Upper lobe of left lung (tissue), 6 donors: ENCODE data around the gene CDCA4. TPM values are rescaled to one million over a fixed set of nuclear protein-coding genes. Genes with fewer than 3 reads are reported as not detected.
"Not testable (repeated sequence)": the region's sequence is repeated elsewhere in the genome, so short reads cannot be mapped to it uniquely, and the experiment has no call there.

Experiments
- ATAC-seq, 2 donors: fragments of 200-7000 bp; cut with Tn5 transposase; one replicate each; pipeline ENCODE4 v1.9.1; 2022; ENCODE audit warnings: mild to moderate bottlenecking in 2 of 2, moderate library complexity in 2 of 2; ENCODE audit not compliant: low FRiP score in 2 of 2
- DNase-seq, 2 donors: peaks; one replicate each; pipeline ENCODE4 v3.0.0-alpha.2; 2019 to 2020
- H3K27ac ChIP-seq, 4 donors: fragments of 200-600 bp; sonication (generic); one replicate each; pipeline ENCODE4 v1.5.1; 2016 to 2019
- H3K27me3 ChIP-seq, 4 donors: fragments of 200-600 bp; sonication (generic); one replicate each; pipeline ENCODE4 v1.5.1; 2017 to 2019
- H3K36me3 ChIP-seq, 4 donors: fragments of 200-600 bp; sonication (generic); one replicate each; pipeline ENCODE4 v1.5.1; 2016 to 2019
- H3K4me1 ChIP-seq, 4 donors: fragments of 200-600 bp; sonication (generic); one replicate each; pipeline ENCODE4 v1.5.1; 2018 to 2019
- H3K4me3 ChIP-seq, 4 donors: fragments of 200-600 bp; sonication (generic); one replicate each; pipeline ENCODE4 v1.5.1; 2017 to 2019; ENCODE audit warnings: mild to moderate bottlenecking in 2 of 4, moderate library complexity in 1 of 4
- H3K9me3 ChIP-seq, 4 donors: fragments of 200-600 bp; sonication (generic); one replicate each; pipeline ENCODE4 v1.5.1; 2018 to 2019
- CTCF ChIP-seq, 6 experiments: fragments of 450-650 bp in 4 of 6; fragments of 200-600 bp in 2 of 6; sonication (generic) in 2 of 6; IDR thresholded peaks; one replicate each; pipeline ENCODE4 v1.5.1; 2016 to 2019; ENCODE audit warnings: antibody characterized with exemption in 6 of 6
- EP300 ChIP-seq, 4 donors: sonication (generic); formaldehyde crosslinking; IDR thresholded peaks; one replicate each; pipeline ENCODE4 v1.5.1; 2017; ENCODE audit warnings: antibody characterized with exemption in 4 of 4, control low read depth in 2 of 4
- POLR2A ChIP-seq, 4 donors: fragments of 450-650 bp; IDR thresholded peaks; one replicate each; pipeline ENCODE4 v1.5.1; 2016 to 2017; ENCODE audit warnings: antibody characterized with exemption in 4 of 4, mild to moderate bottlenecking in 2 of 4
- POLR2AphosphoS5 ChIP-seq, 2 donors: sonication (generic); formaldehyde crosslinking; IDR thresholded peaks; one replicate each; pipeline ENCODE4 v1.5.1; 2017; ENCODE audit warnings: antibody characterized with exemption in 2 of 2
- WGBS, 2 donors: methylation state at CpG; one replicate each; pipeline ENCODE4 v1.1.5; 2017 to 2018; 5-methylcytosine and 5-hydroxymethylcytosine counted together
- total RNA-seq, 6 donors: library from RNA; depleted of rRNA in 4 of 6; stranded (reverse); fragments of >200 nt in 4 of 6; gene quantifications; one replicate each; pipeline versions ENCODE4 v1.1.0 to v1.2.1, GENCODE V29; 2016 to 2021
- donor health status: DM: no; HTN: no; CAD: no; lungs with moderate emphysema.
- donor health status: DM: no; HTN: yes; CAD: no; lungs with severe emphysema.

Gene CDCA4
- total RNA-seq, 6 donors from 2014 or later: 0.89 to 10.3 (median 6.6) TPM

DNA sequence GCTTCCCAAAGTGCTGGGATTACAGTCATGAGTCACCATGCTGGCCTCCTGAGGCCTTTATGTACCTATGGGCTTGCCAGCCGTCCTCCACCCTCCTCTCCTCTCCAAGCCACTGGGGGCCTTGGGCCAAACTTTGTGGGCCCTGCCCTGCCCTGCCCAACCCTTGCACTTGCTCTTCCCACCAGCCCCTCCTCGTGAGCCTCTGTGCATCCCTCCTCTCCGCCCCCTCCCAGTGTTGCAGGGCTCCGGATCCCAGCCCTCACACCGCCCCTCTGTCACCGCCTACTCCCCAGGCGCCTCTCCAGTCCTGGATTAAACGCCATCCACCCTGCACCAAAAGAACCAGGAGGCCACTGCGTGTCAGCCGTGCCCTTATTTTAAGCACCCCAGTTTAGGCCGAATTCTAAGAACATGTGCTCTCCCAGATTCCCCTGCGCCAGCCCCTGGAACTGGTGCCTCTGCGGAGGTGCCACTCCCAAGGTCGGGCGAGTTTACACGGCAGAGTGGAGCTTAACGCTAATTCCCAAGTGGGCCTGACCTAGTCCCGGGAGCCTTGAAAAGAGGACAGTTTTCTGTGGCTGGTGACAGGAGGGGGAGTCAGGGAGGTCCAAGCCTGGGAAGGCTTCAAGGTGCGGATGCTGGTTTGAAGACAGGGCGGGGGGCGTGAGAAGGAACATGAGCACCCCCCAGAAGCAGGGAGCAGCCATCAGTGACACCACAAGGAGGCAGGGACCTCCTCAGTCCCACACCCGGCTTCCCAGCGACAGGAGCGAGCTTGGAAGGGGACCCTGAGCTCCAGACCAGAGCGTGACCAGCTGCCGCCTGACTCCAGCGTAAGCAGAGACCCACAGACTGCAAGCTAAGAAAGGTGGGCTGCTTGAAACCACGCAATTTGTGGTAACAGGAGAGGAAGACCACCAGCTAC is 21.2 kb upstream of the CDCA4 start:
- Histone ChIP-seq H3K36me3 (no peaks in the 10 kb centered on the region), H3K27me3 (no peaks in the 10 kb centered on the region), H3K9me3 (no peaks in the 10 kb centered on the region), H3K4me3 (no peak overlapping the region), H3K4me1 (peaks cover 0 to 9% (median 2%) of the 10 kb centered on the region in 4 donors), H3K27ac (no peak overlapping the region)
- 89 to 90% methylated on average over 26 to 28 of the region's 28 CpGs for WGBS, 2 donors
- TF ChIP-seq EP300 (IDR thresholded peaks at IDR 0.05): no peak
- TF ChIP-seq POLR2A (IDR thresholded peaks at IDR 0.05): no peak
- TF ChIP-seq CTCF (IDR thresholded peaks at IDR 0.05): no peak
- no peak for TF ChIP-seq POLR2AphosphoS5 (IDR thresholded peaks at IDR 0.05)
- no peak for DNase-seq
- ATAC-seq: no peak

- ATAC-seq: no peak
- no peak for DNase-seq
- Histone ChIP-seq H3K9me3 (no peaks in the 10 kb centered on the region), H3K36me3 (no peaks in the 10 kb centered on the region), H3K27me3 (no peaks in the 10 kb centered on the region), H3K27ac (no peak overlapping the region), H3K4me3 (no peak overlapping the region), H3K4me1 (no peaks in the 10 kb centered on the region)
- 82 to 83% methylated on average over 14 of the region's 14 CpGs for WGBS, 2 donors
- no peak for TF ChIP-seq EP300 (IDR thresholded peaks at IDR 0.05)
- no peak for TF ChIP-seq CTCF (IDR thresholded peaks at IDR 0.05)
- no peak for TF ChIP-seq POLR2AphosphoS5 (IDR thresholded peaks at IDR 0.05)
- no peak for TF ChIP-seq POLR2A (IDR thresholded peaks at IDR 0.05)
Observed at GRCh38 chr14:105039458-105040205, 18.7 kb upstream of the CDCA4 start.

DNA sequence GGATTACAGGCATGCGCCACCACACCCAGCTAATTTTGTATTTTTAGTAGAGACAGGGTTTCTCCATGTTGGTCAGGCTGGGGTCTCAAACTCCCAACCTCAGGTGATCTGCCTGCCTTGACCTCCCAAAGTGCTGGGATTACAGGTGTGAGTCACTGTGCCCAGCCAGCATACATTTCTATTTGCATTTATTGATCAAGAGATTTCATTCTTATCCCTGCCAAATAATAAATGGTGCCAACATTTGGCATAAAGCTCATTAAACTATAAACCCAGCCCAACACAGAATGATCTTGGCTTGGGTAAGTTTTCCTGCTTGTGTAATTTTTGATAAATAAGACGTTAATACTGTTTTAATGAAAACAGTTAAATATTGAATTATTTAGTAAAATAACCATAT is 14.7 kb upstream of the CDCA4 start:
- not testable (repeated sequence) for ATAC-seq, H3K36me3 ChIP-seq, H3K4me3 ChIP-seq, DNase-seq, H3K27me3 ChIP-seq, H3K9me3 ChIP-seq, H3K4me1 ChIP-seq, H3K27ac ChIP-seq
- WGBS, 2 donors: 84 to 90% methylated on average over 2 of the region's 2 CpGs

GRCh38 chr14:105034315-105035039 is 13.6 kb upstream of the CDCA4 start:
- 79 to 82% methylated on average over 17 of the region's 17 CpGs for whole genome bisulfite sequencing, 2 donors
- peak in 1 of 2 donors; percentile 50 for DNase-seq
- Histone ChIP-seq H3K27ac (peak overlapping the region in 2 of 4 donors; percentile 56 to 79), H3K27me3 (no peaks in the 10 kb centered on the region), H3K4me3 (no peak overlapping the region), H3K36me3 (no peaks in the 10 kb centered on the region), H3K4me1 (peaks cover 0 to 3% (median 0%) of the 10 kb centered on the region in 4 donors), H3K9me3 (no peaks in the 10 kb centered on the region)
- ATAC-seq: peak in 1 of 2 donors; percentile 72
- TF ChIP-seq CTCF (IDR thresholded peaks at IDR 0.05) (no peak), POLR2A (IDR thresholded peaks at IDR 0.05) (peak in 1 of 4 donors; percentile 29), POLR2AphosphoS5 (IDR thresholded peaks at IDR 0.05) (no peak)

GRCh38 chr14:105033412-105033900 is 12.6 kb upstream of the CDCA4 start:
- ATAC-seq, H3K27me3 ChIP-seq, H3K4me1 ChIP-seq, H3K36me3 ChIP-seq, H3K9me3 ChIP-seq: not testable (repeated sequence)
- H3K4me3 ChIP-seq: peak overlapping the region in 3 of 4 donors; percentile 44 to 49 (median 45)
- H3K27ac ChIP-seq: peak overlapping the region in 3 of 4 donors; percentile 50 to 79 (median 56)
- WGBS, 2 donors: 5 to 24% methylated on average over 45 of the region's 45 CpGs
- peak in 1 of 2 donors; percentile 64 for DNase-seq

DNA sequence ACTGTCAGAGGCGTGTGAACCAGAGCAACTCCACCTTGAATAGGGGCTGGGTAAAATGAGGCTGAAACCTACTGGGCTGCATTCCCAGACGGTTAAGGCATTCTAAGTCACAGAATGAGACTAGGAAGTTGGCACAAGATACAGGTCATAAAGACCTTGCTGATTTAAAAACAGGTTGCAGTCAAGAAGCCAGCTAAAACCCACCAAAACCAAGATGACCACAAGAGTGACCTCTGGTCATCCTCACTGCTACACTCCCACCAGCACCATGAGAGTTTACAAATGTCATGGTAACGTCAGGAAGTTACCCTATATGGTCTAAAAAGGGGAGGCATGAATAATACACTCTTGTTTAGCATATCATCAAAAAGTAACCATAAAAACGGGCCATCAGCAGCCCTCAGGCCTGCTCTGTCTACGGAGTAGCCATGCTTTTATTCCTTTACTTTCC is 11.6 kb upstream of the CDCA4 start:
- H3K4me3 ChIP-seq: peak overlapping the region in 2 of 4 donors; percentile 44 to 45
- not testable (repeated sequence) for H3K4me1 ChIP-seq, H3K27ac ChIP-seq, DNase-seq, ATAC-seq, H3K36me3 ChIP-seq, H3K27me3 ChIP-seq, H3K9me3 ChIP-seq
- 89% methylated on average over 5 of the region's 5 CpGs for WGBS, 2 donors
